H9 (cell line): ENCODE data around the gene CSRNP3. TPM values are rescaled to one million over a fixed set of nuclear protein-coding genes. Genes with fewer than 3 reads are reported as not detected.

ENCODE experiments used
- DNase-seq: peaks from one replicate; pipeline ENCODE4 v3.0.0-alpha.2; 2017
- H2AFZ ChIP-seq: one replicate; pipeline ENCODE4 v1.6.1; 2013; ENCODE audit warnings: mild to moderate bottlenecking, low read length, control low read depth, moderate library complexity
- H2AK5ac ChIP-seq: 2 replicates; pipeline ENCODE4 v1.6.1; 2013; ENCODE audit warnings: low read length, control low read depth, mixed read lengths; ENCODE audit not compliant: insufficient read length
- H2BK120ac ChIP-seq: one replicate; pipeline ENCODE4 v1.6.1; 2013; ENCODE audit warnings: low read depth, mild to moderate bottlenecking, low read length, control low read depth, inconsistent platforms; ENCODE audit not compliant: poor library complexity, severe bottlenecking
- H2BK12ac ChIP-seq: 2 replicates; pipeline ENCODE4 v1.6.1; 2013; ENCODE audit warnings: low read length, control low read depth, mixed read lengths, low read depth; ENCODE audit not compliant: insufficient read length
- H2BK15ac ChIP-seq: 2 replicates; pipeline ENCODE4 v1.6.1; 2013; ENCODE audit warnings: low read depth, low read length, control low read depth
- H2BK20ac ChIP-seq: one replicate; pipeline ENCODE4 v1.6.1; 2013; ENCODE audit warnings: low read depth, mild to moderate bottlenecking, low read length, control low read depth, inconsistent platforms; ENCODE audit not compliant: poor library complexity, severe bottlenecking
- H2BK5ac ChIP-seq: 2 replicates; pipeline ENCODE4 v1.6.1; 2013; ENCODE audit warnings: low read length, control low read depth, mixed read lengths; ENCODE audit not compliant: insufficient read length
- H3K14ac ChIP-seq: 2 replicates; pipeline ENCODE4 v1.6.1; 2013; ENCODE audit warnings: low read length, control low read depth; ENCODE audit not compliant: insufficient read depth
- H3K18ac ChIP-seq: 2 replicates; pipeline ENCODE4 v1.6.1; 2013; ENCODE audit warnings: low read depth, mild to moderate bottlenecking, mixed read lengths, low read length, control low read depth; ENCODE audit not compliant: insufficient read length
- H3K23ac ChIP-seq: 2 replicates; pipeline ENCODE4 v1.6.1; 2013; ENCODE audit warnings: low read length, control low read depth, mixed read lengths, low read depth; ENCODE audit not compliant: insufficient read length
- H3K23me2 ChIP-seq: 2 replicates; pipeline ENCODE4 v1.6.1; 2013; ENCODE audit warnings: low read depth, mild to moderate bottlenecking, mixed read lengths, low read length, control low read depth; ENCODE audit not compliant: insufficient read length, poor library complexity, severe bottlenecking
- H3K27ac ChIP-seq: 2 replicates; pipeline ENCODE4 v1.5.1; 2013; ENCODE audit warnings: low read length, control low read depth, mixed read lengths, low read depth; ENCODE audit not compliant: insufficient read length
- H3K27me3 ChIP-seq: 2 replicates; pipeline ENCODE4 v1.6.1; 2013; ENCODE audit warnings: low read length, control low read depth, inconsistent platforms; ENCODE audit not compliant: insufficient read depth
- H3K4ac ChIP-seq: 2 replicates; pipeline ENCODE4 v1.6.1; 2013; ENCODE audit warnings: low read depth, mild to moderate bottlenecking, control low read depth, inconsistent platforms, low read length, moderate library complexity
- H3K4me1 ChIP-seq: 2 replicates; pipeline ENCODE4 v1.6.1; 2013; ENCODE audit warnings: low read length, control low read depth, inconsistent platforms; ENCODE audit not compliant: insufficient read depth
- H3K4me2 ChIP-seq: 2 replicates; pipeline ENCODE4 v1.6.1; 2013; ENCODE audit warnings: low read length, control low read depth, mixed read lengths; ENCODE audit not compliant: insufficient read length, insufficient read depth
- H3K56ac ChIP-seq: 2 replicates; pipeline ENCODE4 v1.6.1; 2013; ENCODE audit warnings: low read depth, mild to moderate bottlenecking, mixed read lengths, low read length, control low read depth; ENCODE audit not compliant: insufficient read length
- H3K79me1 ChIP-seq: 2 replicates; pipeline ENCODE4 v1.6.1; 2013; ENCODE audit warnings: low read depth, mild to moderate bottlenecking, moderate library complexity, low read length, control low read depth, inconsistent platforms; ENCODE audit not compliant: insufficient read depth, poor library complexity, severe bottlenecking
- H3K79me2 ChIP-seq: 2 replicates; pipeline ENCODE4 v1.6.1; 2013; ENCODE audit warnings: low read length, control low read depth, inconsistent platforms; ENCODE audit not compliant: insufficient read depth
- H3K9ac ChIP-seq: 2 replicates; pipeline ENCODE4 v1.6.1; 2013; ENCODE audit warnings: low read length, control low read depth, mixed read lengths; ENCODE audit not compliant: insufficient read length; ENCODE audit errors: extremely low read depth
- H3K9me3 ChIP-seq: one replicate; pipeline ENCODE4 v1.6.1; 2013; ENCODE audit warnings: low read depth, low read length, inconsistent platforms; ENCODE audit not compliant: control insufficient read depth
- H3T11ph ChIP-seq: one replicate; pipeline ENCODE4 v1.6.1; 2013; ENCODE audit warnings: mild to moderate bottlenecking, low read length, control low read depth, inconsistent platforms
- H4K20me1 ChIP-seq: one replicate; pipeline ENCODE4 v1.6.1; 2013; ENCODE audit not compliant: control insufficient read depth, insufficient read length, insufficient read depth
- H4K5ac ChIP-seq: 2 replicates; pipeline ENCODE4 v1.6.1; 2013; ENCODE audit warnings: low read depth, mild to moderate bottlenecking, mixed read lengths, low read length, control low read depth; ENCODE audit not compliant: insufficient read length
- H4K8ac ChIP-seq: replicated peaks from 2 replicates; pipeline ENCODE4 v1.6.1; 2013; ENCODE audit warnings: low read length, control low read depth, mixed read lengths, low read depth; ENCODE audit not compliant: insufficient read length
- H4K91ac ChIP-seq: 2 replicates; pipeline ENCODE4 v1.6.1; 2013; ENCODE audit warnings: low read depth, mild to moderate bottlenecking, moderate library complexity, mixed read lengths, low read length, control low read depth; ENCODE audit not compliant: insufficient read length
- H3K27ac Mint-ChIP-seq, 3 experiments: 2 replicates in 2 of 3; 3 replicates in 1 of 3; pipeline ENCODE4 v1.8.0; 2020 to 2021; ENCODE audit warnings: mixed read lengths in 3 of 3, mild to moderate bottlenecking in 1 of 3, moderate library complexity in 1 of 3
- H3K27me3 Mint-ChIP-seq: 2 replicates; pipeline ENCODE4 v1.8.0; 2021; ENCODE audit warnings: low read depth, mild to moderate bottlenecking, moderate library complexity, mixed read lengths
- H3K36me3 Mint-ChIP-seq, 3 experiments: 2 replicates in 2 of 3; 3 replicates in 1 of 3; pipeline ENCODE4 v1.8.0; 2020 to 2021; ENCODE audit warnings: low read depth in 3 of 3, mixed read lengths in 3 of 3; ENCODE audit not compliant: insufficient read depth in 1 of 3
- H3K4me1 Mint-ChIP-seq, 2 experiments: 2 replicates each; pipeline ENCODE4 v1.8.0; 2020; ENCODE audit warnings: mixed read lengths in 2 of 2
- H3K4me3 Mint-ChIP-seq, 2 experiments: 2 replicates in 1 of 2; 3 replicates in 1 of 2; pipeline ENCODE4 v1.8.0; 2020 to 2021; ENCODE audit warnings: mild to moderate bottlenecking in 2 of 2, mixed read lengths in 2 of 2, moderate library complexity in 1 of 2
- H3K9me3 Mint-ChIP-seq, 2 experiments: 2 replicates in 1 of 2; 3 replicates in 1 of 2; pipeline ENCODE4 v1.8.0; 2020; ENCODE audit warnings: mild to moderate bottlenecking in 2 of 2, mixed read lengths in 2 of 2, moderate library complexity in 1 of 2
- CTCF ChIP-seq: fragments of 200-600 bp; sonication (generic); conservative IDR thresholded peaks from 3 replicates; pipeline ENCODE4 v1.8.0; 2021; ENCODE audit warnings: antibody characterized with exemption, mild to moderate bottlenecking
- total RNA-seq: library from RNA; stranded (reverse); gene quantifications from 2 replicates; pipeline ENCODE4 v1.2.1, GENCODE V29; 2021

CSRNP3 gene
- total RNA-seq, 1 experiment from 2014 or later, result 3.6 TPM

GRCh38 chr2:165518611-165519010 lies 49.1 kb downstream of the CSRNP3 start:
- H3K27ac Mint-ChIP-seq, result no peak overlapping the region

More at GRCh38 chr2:165518611-165519010, 49.1 kb downstream of the CSRNP3 start:
- Histone ChIP-seq H3K9ac (no peak overlapping the region), H3K23ac (no peak overlapping the region), H3K18ac (no peak overlapping the region), H3K4me1 (no peaks in the 10 kb centered on the region; the same call in 1 of the 2 replicates), H4K5ac (no peak overlapping the region), H2AFZ (no peak overlapping the region), H3K4me2 (no peak overlapping the region), H3K23me2 (no peaks in the 10 kb centered on the region), H3K79me2 (no peaks in the 10 kb centered on the region), H3K27me3 (no peaks in the 10 kb centered on the region), H2BK120ac (no peak overlapping the region), H2BK15ac (no peak overlapping the region), H4K20me1 (no peaks in the 10 kb centered on the region), H2AK5ac (no peak overlapping the region), H4K8ac (no peak overlapping the region), H3K9me3 (no peaks in the 10 kb centered on the region), H3K14ac (no peak overlapping the region), H3T11ph (no peak overlapping the region), H2BK20ac (no peak overlapping the region), H4K91ac (no peak overlapping the region), H2BK12ac (no peak overlapping the region), H2BK5ac (no peak overlapping the region), H3K79me1 (no peaks in the 10 kb centered on the region), H3K56ac (no peak overlapping the region), H3K27ac (no peak overlapping the region), H3K4ac (no peak overlapping the region)
- Mint-ChIP-seq H3K4me1 (peaks cover 11% of the 10 kb centered on the region in 2 experiments), H3K36me3 (peaks cover 0 to 4% (median 2%) of the 10 kb centered on the region in 3 experiments; a peak in 4 of 7 replicates), H3K9me3 (no peaks in the 10 kb centered on the region), H3K4me3 (no peak overlapping the region), H3K27me3 (no peaks in the 10 kb centered on the region)
- no peak for TF ChIP-seq CTCF
- no peak for DNase-seq
